Amygdala (tissue), 56 donors: ENCODE measurements around the gene DAD1.

Experiments
- DNase-seq, 56 donors: peaks; one replicate each; lab custom pipeline; 2025; lab: John Stamatoyannopoulos, UW

DAD1 gene

DNA sequence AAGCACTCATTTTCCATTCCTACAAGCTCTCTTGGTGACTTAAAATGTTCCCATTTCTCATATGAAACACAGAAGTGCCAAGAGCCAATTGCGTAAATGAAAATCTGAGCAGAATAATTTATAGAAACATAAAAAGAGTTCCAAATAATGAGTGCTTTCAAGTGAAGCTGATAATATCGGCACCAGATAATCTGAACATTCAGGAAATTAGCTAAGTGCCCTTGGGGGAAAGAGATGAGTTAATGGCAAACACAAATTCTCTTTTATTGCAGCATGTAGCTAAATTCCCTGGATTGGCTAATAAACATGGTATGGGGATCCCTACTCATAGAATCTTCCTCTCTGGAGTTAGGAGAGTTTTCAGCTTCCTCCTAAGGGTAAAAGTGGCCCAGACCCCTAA, 46.7 kb downstream of the DAD1 start:
- DNase-seq, result no peak

DNA sequence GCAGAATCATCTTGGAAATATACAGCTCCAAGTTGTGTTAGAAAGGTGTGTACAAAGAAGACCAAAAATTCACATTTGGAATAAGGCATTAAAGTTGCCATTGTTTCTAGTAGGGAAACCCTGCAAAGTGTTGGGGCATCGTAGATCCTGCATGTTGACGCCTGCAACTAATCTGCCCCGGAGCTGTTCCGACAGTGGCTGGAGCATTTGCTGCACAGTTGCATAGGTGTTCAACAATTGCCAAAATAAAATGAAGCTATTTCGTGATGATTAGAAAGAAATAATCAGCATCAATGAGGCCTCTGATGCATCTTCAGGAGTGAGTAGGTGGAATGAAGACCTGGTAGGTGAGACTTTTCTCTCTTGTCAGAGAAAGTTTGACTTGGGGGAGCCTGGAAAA, 47.3 kb downstream of the DAD1 start:
- DNase-seq, result no peak

DNA sequence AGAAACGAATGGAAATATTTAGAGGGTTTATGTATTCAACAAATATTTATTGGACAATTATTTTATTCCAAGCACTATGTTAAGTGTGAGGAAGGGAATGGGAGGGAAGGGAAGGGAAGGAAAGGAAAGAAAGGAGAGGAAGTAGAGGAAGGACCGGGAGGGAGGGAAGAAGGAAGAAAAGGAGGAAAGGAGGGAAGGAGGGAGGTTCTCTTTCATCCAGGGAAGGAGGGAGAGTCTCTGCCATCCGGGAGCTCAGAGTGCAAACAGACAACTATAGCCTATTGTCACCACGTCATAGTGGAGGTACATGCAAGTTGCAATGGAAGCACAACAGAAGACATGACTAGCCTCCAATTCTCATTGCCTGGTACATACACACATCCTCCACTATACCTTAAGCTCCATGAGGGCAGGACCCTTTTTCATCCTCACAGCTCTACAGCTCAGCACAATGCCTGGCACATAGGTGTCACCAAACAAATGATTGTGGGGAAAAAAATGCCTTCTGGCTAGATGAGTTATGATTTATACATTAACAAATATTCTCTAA, 48.1 kb downstream of the DAD1 start:
- no peak for DNase-seq

DNA sequence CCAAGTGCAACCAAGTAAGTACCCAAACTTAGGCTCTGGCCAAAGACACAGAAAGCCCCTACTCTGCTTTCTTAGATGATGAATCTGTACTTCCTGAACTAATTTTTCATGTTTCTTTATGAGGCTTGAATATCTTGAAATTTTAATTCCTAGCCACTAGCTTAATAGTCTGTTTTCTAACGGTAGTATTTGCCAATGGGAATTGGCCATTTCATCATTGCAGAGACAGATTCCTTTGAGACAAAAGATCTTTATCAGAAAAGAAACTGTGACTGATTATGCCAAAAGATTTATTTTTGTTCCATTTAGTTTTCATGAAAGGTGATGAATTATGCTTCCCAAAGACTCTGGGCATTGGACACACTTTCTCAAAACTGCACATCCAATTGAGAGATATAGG, 48.7 kb downstream of the DAD1 start:
- no peak for DNase-seq

DNA sequence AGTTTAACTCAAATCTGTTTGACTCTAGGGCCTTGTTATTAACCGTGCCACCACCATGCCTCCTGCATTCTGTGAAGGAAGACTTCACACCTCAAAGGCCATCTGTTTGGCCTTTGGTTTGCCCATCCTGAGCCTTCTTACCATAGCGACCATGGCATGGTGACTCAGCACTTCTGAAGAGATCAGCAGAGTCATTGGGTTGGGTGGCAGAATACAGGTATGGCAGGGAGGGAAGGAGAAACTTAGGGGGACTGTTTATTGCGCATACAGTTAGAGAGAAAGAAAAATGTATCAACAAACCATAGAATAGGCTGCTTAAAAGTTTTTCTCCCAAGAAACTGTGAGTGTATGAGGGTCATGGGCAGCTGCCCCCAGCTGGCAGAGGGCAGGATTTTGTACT, 49.2 kb downstream of the DAD1 start:
- no peak for DNase-seq

DNA sequence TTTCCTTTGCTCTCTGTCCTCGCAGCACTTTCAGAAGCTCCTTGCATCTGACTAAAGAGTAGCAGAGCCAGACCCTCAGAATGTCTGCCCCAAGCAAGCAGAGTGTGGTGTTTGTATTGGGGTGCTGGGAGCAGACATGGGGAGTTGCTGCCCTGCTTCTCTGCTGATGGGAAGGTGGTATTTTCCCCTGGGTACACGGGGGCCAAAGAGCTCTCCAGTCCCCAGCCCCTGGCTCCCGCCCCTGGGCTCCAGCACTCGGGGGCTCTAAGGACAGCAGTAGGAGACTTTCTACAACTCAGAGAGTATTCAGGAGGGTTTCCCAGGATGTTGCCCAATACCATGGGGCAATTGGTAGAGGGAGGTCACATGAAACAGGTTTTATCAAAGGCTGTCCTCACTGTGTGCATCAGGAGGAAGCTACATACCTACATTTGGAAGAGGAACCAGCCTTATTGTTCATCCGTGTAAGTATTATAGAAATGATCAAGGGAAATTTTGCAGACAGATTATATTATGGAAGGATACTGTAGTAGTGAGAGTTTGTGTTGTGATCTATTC, 50.3 kb downstream of the DAD1 start:
- DNase-seq, result no peak

DNA sequence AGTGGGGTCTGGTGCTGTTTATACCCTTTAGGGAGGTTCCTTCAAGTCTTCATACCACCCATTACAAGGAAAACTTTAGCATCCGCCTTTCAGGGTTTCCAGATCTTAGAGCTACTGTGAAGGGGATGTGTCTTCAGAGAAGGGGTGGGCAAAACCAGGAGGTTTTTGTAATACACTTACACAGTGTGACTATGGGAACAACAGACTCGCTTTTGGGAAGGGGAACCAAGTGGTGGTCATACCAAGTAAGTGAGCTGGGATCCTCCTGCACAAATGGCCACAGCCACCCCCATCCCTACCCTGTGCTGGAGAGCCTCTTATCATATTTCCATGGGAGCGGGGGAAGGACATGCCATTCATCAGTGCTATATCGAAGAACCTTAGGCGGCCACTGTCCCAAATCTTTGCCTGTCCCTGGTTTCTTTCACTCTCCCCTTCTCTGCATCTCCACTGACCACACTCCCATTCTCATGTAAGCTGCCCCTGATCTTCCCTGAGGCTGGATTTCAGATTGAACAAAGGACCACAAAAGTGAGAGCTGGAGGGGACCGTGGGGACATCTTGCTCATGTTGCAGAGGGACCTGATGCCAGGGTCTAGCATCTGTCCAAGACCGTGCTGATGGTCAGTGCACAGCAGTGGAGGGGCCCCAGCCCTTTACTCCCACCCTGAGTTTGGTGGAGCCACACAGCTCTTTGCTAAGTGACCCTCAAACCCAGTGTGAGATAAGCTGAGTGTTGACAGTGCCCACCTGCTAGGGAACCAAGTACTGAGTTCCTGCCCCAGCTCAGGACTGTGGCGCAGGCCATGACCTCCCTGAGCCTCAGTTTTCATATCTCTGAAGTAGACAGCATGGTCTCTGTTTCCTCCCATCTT, 51.4 kb downstream of the DAD1 start:
- no peak for DNase-seq

DNA sequence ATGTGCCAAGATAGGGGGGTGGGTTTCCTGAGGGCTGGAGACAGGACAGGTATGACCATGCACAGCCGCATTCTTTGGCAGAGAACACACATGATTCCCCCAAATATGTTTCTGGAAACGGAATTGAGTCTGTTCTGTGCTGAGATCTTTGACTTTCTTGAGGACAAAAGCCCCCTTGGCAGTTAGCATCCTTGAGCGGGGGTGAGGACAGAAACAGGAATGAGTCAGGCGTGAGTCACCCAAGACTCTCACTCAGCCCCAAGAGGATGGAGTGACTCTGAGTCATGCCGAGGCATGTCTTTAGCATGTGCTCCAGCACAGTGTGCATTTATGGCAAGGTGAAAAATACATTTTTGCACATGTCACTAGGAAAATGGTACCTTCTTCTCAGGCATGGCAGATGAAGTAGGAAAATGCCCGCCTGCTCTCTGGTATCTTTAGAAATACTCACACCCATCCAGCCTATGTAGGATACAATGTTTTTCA, 52.1 kb downstream of the DAD1 start:
- DNase-seq, result peak in 10 of 56 donors; percentile 17 to 50 (median 27)

DNA sequence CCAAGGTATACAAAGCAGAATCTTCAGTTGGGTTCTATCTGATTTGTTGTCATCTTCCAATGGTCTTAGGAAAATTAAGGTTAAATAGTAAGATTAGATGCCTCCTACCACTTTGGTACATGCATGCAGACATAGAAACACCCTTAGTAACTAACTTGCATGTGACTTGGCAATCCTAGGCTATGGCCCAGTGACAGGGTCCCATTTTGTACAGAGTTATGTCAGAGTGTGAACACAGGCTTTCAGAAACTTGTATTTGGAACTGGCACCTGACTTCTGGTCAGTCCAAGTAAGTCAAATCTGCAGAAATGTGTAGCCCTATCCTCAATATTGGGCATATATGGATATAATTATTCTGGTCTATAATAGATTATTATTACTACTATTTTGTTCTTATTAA, 53.1 kb downstream of the DAD1 start:
- DNase-seq, result no peak

DNA sequence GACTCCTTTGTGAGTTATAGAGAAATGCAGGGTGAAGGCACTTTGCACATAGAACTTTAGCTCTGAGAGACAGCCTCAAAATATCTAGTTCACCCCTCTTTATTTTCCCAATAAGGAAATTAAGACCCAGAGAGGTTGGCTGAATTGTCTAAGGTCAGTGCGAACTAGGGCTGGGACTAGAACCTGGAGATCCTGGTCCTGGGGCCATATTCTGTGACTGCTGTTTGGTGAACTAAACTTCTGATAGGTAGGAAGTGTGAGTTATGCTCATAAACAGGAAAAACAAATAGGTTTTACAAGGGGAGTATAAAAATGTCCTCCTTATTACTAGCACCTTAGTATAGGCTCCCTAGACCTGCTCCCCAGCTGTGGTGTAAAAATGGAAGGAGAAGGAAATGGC, 53.9 kb downstream of the DAD1 start:
- DNase-seq, result no peak

DNA sequence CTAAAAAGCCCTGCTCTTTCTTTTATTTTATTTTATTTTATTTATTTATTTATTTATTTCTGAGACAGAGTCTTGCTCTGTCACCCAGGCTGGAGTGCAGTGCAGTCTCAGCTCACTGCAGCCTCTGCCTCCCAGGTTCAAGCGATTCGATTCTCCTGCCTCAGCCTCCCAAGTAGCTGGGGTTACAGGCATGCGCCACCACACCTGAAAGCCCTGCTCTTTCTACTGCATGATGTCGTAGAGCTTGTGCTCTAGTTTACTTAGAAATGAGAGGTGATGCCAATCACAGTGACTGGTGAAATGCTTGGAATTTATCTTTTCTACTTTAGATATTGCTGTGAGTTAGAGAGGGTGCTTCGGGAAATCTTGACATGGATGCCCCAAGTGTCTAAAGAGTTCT, 54.5 kb downstream of the DAD1 start:
- no peak for DNase-seq

DNA sequence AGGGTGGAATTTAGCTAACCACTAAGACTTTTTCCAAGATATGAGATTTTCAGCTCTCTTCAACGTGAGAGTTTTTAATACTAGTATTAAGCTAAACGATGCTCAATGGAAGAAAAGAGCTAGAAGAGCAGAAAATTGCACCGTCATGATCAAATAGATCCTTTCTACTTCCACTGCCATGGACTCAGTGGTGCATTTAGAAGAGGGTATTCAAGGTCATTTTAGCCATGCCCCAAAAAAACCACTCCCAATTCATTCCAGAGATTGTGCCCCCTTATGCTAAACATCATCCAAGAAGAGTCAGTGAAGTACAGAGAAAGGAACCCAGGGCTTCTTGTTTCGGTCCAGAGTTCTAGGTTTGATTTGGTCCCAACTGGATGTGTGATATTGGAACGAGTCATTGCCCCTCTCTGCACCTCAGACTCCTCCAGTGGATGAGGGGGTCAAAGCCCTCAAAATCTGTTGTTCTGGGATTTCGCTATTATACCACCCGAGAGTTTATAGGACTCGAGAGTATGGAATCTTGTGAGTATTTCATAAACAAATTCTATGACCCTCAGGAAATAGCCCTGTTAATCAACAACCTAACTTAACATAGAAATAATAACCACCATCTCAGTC, 55.2 kb downstream of the DAD1 start:
- no peak for DNase-seq

DNA sequence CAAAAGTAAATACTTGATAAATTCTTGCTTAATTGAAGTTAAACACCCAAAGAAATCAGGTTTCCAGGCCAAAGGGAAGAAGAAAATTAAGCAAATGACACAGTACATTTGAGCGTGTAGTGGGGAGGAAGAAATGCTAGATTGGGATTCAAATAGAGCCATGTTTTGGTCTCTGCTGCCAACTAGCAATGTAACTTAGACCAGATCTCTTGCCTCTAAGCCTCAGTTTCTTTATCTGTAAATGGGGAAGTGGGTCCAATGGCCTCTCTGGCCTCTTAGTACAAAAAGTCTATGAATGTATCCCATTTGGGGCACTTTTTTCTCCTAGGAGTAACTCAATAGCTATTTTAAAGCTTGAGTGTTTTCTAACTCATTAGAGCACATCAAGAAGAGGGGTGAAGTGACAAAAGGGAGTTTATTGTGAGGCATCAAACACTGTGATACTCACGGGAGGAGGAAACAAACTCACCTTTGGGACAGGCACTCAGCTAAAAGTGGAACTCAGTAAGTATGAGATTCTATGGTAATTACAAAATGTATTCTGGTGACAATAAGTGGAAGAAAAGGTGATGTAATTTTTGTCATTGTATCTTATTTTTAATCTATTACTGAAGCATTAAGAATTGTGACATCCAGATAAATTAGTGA, 55.8 kb downstream of the DAD1 start:
- no peak for DNase-seq

DNA sequence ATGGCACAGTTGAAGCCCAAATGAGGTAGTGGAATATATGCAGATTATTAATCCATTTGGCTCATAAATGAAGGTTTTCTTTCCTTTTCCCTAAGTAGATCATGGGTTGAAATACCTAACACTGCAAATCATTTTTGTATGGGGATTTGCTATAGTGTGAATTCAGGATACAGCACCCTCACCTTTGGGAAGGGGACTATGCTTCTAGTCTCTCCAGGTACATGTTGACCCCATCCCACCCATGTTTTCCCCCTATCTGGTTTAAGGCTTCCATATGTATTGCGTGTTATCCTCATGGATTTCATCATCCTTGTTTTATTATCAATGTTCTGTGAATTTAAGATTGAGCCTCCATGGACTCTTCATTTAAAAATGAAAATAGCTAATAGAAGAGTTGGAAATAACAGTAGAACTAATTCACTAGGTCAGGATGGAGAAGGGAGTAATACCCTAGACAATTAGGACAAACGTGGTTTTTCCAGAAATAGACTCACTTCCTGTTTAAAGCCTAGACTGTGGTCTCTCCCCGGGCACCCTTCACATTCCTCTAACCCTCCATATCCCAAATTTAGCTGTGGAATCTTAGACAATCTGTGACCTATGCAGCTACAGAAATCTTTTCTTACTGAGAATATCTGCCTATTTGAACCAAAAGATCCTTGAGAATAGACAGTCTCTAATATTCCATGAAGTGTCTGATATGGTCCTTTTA, 56.5 kb downstream of the DAD1 start:
- no peak for DNase-seq

DNA sequence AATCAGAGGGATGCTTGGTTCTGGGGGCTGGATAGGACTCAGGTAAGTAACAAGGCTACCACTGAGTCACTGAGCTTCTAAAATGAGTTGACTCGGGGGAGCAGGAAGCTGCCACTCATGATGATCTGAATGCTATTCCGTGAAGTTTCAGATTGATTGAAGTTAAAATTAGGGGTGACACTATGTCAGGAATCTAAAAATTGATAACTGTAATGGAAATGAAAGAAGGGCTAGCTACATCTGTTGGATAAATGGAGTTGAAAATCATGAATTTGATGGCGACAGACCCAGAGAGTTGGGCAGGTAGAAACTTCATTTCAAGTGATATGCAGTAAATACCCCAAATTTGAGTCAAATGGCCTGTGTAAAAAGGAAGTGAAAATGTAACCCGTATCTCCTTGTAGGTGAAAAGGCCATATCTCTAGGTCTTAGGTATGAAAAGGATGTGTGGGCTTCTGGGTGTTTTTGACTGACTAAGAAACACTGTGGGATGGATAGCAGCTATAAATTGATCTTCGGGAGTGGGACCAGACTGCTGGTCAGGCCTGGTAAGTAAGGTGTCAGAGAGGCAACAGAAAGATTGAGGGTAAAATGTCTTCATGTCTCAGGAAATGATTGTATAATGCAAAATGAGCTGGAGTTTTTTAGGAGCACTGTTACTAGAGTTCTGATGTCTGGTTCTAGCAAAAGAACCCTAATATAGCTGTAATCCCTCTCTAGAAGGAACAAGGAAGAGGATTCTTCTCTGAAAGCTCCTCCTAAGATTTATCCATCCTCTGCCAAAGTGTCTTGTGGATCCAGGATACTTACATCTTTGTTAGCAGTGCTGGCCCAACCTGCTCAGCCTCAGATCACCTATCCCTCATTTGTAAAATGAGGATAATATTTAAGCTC, 57.3 kb downstream of the DAD1 start:
- DNase-seq, result no peak

DNA sequence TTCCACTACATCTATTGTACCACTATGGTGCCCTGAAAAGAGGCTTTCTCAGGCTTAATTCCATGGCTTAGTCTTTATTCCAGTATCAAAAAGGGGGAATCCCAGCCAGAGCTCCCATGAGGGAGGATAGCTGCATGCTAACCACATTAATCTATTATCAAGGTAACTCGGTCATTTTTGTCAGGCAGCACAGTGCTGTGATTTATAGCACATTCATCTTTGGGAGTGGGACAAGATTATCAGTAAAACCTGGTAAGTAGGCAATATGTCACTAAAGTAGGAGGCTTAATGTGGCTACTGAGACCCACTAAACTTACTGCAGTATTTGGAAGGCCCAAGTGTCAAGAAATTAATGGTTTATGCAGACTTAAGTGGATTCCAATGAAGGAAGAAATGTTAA, 58.9 kb downstream of the DAD1 start:
- no peak for DNase-seq

DNA sequence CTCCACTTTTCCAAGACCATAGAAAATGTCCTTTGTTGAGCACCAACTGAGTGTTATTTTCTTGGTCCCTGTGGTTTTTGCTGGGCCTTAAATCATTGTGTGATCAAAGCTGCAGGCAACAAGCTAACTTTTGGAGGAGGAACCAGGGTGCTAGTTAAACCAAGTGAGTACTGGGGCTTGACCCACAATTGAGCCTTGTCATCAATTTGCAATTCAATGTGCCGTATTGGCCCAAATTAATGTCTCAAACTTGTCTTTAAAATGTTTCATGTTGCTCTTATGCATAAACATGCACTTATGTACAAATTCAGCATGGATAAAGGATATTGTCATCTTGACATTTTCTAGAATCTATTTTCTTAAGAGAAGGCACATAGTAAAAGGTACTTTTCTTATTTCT, 62.3 kb downstream of the DAD1 start:
- no peak for DNase-seq

DNA sequence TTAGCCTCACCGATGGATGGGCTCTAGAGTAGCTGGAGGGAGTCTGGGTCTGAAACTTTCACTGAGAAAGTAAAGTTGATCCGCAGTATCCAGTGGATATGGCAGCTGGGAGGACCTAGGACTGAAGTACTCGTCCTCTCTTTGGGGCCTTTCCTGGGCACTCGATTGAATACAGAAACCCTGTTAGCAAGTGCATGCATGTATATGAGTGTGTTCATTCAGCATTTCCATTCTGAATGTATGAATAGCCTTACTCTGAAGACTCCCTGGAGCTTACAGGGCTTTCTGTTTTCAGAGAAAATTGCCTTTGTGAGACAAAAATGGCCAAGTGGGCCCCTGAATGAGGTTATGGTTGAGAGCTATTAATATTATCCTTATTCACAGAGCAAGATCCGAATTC, 62.8 kb downstream of the DAD1 start:
- no peak for DNase-seq

DNA sequence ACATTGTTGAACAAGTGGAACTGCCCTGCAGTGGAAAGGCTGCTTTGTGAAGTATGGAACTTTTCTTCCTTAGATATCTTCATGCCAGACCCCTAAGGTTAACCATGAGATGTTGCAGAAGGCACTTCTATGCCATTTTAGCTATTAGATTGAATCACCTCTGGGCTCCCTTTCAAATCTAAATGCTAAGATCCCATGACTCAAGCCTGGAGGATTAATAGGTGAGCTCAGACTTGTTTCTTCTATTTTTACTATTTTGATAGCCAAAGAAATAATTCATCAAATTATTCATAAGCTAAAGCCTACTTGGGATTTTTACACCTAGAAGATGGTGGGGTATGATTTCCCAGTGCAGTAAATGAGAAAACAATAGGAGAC, 64.3 kb downstream of the DAD1 start:
- DNase-seq, result no peak
